ENCODE results near the gene SLC23A1.

DNA sequence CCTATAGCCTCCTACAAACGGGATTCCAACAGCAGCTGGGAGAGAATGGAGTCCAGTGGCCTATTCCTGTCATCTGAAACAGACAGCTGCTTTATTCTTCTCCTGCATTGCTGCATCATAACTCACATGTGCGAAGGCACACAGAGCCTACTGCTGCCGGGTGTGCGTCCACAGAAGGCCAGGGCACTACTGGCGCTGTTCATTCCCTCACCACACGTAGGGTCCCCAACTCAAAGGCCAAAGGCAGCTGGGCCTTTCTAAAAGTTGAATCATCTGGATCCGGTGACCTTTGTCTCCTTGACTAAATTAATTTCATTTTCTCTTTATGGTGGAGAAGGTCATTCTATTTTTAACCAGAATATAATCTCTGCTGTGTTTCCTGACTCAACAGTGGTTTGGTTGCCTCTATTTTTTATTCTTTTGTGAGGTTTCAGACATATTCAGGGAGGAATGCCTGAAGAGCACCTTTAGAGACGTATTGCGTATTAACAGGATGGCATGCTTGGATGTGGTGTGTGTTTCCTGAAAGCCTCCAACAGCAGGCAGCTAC lies 31.6 kb upstream of the SLC23A1 start:
- no peak for TF ChIP-seq CTCF (conservative IDR thresholded peaks at IDR 0.05; ENCODE audit: low read length)
- TF ChIP-seq EZH2phosphoT487 (IDR thresholded peaks at IDR 0.05; ENCODE audit: borderline replicate concordance) = no peak

All from Loucy (cell line).